HL-60/S4 treated with phorbol 12-myristate 13-acetate at 8.2 ng/mL for 4 days and 3 days (cell line): ENCODE data around the gene ILF3.

Experiments used
- in situ Hi-C: fragments of 300-500 bp; cut with MboI; formaldehyde crosslinking; loops from 2 replicates; pipeline ENCODE4 v1.15.0; 2022; ENCODE audit warnings: low sequenced_read_pairs

Gene ILF3

DNA sequence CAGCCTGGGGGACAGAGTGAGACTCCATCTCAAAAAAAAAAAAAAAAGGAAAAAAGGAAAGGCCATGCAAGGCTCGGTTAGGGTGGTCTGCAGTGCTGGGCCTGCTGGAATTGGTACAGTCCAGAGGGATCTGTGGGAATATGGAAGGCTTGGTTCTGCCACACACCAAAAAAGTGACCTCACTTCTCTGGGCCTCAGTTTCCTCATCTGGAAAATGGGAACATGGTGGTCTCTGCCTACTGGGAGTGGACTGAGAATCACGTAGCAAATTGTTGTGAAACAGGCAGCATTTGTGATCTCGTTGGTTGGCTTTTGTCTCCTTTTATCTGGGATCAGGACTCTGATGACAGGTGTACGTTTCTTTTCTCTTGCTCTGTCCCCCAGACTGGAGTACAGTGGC lies 71.3 kb downstream of the ILF3 start:
- in situ Hi-C loops: no loop called here

- in situ Hi-C loops: no loop called here
Measured at GRCh38 chr19:10726268-10726667, 72.1 kb downstream of the ILF3 start.

DNA sequence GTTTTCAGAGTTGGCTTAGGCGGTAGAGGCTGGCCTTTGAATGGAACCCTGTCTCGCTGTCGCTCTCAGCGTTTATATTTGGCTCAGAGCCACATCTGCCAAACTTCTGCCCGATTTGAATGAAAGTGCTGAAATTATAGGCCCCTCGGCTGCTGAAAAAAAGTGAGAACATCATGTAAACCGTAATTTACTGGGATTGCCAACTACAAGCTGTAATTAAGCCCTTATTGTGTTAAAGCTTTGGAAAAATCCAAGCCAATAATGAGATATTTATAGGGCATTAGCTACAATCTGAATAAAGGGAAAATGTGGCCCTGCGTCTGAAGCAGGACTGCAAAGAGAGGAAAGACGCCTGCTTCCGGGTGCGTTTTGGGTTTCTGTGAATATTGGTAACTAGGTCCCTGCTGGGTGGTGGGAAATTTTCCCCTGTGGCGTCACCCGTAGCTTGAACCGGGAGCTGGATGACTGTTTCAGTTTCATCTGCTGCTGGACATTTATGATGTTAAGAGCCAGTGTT lies 73.6 kb downstream of the ILF3 start:
- in situ Hi-C loops: no loop called here

- in situ Hi-C loops: no loop called here
Measured at GRCh38 chr19:10729411-10729810, 75.3 kb downstream of the ILF3 start.

DNA sequence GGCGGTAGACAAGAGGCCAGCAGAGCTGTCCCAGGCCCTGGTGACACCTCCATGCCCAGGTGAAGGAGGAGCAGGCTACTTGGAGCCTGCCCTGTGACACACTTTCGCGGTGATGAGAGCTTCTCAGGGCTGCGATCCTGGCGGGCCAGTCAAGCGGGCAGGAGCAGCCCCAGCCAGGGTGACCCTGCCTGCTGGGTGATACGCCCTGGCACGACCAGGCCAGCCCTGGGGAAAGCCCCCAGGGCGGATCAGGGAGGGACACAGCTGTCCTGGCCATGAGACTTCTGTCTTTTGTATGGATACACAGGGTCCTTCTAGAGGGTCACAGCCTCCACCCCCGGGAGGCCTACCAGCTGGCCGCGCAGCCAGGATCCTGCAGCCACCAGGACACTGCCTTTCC lies 76.8 kb downstream of the ILF3 start:
- in situ Hi-C loops: no loop called here

GRCh38 chr19:10735741-10736140 lies 81.6 kb downstream of the ILF3 start:
- in situ Hi-C loops: no loop called here

GRCh38 chr19:10736189-10736588 lies 82.0 kb downstream of the ILF3 start:
- in situ Hi-C loops: no loop called here

- in situ Hi-C loops: no loop called here
Measured at GRCh38 chr19:10736916-10737551, 82.9 kb downstream of the ILF3 start.

DNA sequence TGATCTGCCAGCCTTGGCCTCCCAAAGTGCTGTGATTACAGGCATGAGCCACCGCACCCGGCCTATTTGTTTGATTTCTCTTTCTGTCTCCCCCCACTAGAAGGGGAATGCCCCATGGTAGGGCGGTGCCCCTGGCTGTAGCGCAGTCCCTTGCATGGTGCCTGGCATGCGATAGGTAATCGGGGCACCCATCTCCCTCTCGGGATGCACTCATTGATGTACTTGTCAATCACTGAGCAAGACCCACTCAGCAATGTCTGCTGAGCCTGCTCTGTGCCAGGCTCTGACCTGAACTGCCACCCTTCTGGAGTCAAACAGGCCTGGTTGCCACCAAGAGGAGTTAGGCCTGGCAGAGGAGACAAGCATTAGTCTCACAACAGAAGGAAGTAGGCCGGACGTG lies 83.6 kb downstream of the ILF3 start:
- in situ Hi-C loops: no loop called here

DNA sequence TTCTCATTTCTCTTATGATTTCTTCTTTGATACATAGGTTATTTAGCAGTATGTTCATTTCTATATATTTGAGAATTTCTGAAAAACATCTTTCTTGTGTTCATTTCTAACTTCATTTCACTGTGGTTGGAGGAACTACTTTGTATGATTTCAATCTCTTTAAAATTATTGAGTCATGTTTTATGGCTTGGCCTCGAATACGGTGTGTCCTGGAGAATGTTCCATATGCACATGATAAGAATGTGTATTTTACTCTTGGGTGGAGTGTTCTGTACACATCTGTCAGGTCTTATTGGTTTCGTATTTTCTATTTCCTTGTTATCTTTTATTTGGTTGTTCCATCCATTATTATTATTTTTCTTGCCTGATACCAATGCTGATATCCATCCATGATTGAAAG lies 86.7 kb downstream of the ILF3 start:
- in situ Hi-C loops: no loop called here
